Measurements from ENCODE around the gene GRB2. TPM values are rescaled to one million over a fixed set of nuclear protein-coding genes. Genes with fewer than 3 reads are reported as not detected.
"Not testable (repeated sequence)": the region's sequence is repeated elsewhere in the genome, so short reads cannot be mapped to it uniquely, and the experiment has no call there.

GRB2 gene
- total RNA-seq (113 and 198 TPM in 2 replicates), polyA plus RNA-seq (115 and 132 TPM in 2 replicates)

DNA sequence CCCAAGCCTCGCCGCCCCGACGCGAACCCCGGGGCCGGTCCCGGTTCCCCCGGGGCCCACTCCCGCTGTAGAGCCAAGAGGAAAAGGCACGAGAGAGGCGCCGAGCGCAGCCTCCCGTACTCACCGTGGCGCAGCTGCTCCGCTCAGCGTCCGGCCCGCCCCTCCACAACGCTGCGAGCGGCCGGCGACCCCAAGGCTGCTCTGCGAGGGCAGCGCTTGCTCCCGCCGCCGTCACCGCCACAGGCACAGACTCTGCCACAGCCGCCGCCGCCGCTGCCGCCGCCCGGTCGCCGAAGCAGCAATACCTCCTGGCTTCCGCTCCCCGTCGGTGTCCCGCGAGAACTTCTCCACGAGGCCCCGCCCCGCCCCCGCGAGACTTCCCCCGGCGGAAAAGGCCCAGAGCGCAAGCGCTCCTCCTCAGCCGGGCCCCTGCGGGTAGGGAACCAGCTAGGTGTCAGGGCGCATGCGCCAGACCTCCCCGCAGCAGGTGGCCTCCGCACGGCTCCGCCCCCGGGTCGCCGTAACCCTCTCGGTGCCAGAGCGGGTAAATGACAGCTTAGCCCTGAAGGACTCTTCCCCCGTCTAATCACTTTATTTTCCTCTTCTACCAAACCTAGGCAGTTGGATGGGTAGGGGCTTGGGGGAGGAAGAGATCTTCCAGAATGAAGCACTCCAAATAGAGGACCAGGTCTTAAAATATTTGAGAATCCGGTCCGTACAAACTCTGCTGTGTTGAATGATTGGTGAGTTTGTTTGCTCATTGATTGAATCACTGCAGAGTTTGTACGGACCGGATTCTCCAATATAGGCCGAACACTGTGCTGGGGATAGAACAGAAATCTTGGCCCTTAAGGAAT is at the start of gene GRB2:
GRB2 (minus strand) TSS at position 314 of the 857 bp plus-strand sequence. CDS start 12,050 bp downstream, outside the sequence.
- Histone ChIP-seq H3K27ac (peak within 1 kb of the TSS; percentile 76), H3K27me3 (no peaks in the 10 kb centered on the region), H3K36me3 (no peaks in the 10 kb centered on the region), H3K4me1 (ENCODE audit: low read depth) (peaks cover 8% of the 10 kb centered on the region), H3K4me3 (peak within 1 kb of the TSS; percentile 88), H3K9me3 (ENCODE audit: low read depth) (no peaks in the 10 kb centered on the region)
- TF ChIP-seq, protein P1, sequence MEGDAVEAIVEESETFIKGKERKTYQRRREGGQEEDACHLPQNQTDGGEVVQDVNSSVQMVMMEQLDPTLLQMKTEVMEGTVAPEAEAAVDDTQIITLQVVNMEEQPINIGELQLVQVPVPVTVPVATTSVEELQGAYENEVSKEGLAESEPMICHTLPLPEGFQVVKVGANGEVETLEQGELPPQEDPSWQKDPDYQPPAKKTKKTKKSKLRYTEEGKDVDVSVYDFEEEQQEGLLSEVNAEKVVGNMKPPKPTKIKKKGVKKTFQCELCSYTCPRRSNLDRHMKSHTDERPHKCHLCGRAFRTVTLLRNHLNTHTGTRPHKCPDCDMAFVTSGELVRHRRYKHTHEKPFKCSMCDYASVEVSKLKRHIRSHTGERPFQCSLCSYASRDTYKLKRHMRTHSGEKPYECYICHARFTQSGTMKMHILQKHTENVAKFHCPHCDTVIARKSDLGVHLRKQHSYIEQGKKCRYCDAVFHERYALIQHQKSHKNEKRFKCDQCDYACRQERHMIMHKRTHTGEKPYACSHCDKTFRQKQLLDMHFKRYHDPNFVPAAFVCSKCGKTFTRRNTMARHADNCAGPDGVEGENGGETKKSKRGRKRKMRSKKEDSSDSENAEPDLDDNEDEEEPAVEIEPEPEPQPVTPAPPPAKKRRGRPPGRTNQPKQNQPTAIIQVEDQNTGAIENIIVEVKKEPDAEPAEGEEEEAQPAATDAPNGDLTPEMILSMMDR (IDR thresholded peaks at IDR 0.05; ENCODE audit: low read depth, low read length) = no peak
- peak; percentile 97 to 98 for DNase-seq (ENCODE audit: low read depth in 1 of 2, low spot score in 1 of 2)

DNA sequence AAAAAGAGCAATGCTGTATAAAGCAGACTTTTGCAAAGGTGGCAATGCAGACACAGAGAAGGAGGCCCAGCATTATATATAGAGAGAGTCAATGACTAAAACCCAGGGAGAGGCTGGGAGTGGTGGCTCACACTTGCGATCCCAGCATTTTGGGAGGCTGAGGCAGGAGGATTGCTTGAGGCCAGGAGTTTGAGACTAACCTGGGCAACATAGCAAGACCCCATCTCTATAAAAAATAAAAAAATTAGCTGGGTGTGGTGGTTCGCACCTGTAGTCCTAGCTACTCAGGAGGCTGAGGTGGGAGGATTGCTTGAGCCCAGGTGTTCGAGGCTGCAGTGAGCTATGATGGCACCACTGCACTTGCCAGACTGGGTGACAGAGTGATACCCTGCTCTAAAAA is 49.2 kb upstream of the GRB2 start:
- not testable (repeated sequence) for H3K27ac ChIP-seq; H3K9me3 ChIP-seq (ENCODE audit: low read depth); DNase-seq (ENCODE audit: low read depth in 1 of 2, low spot score in 1 of 2); H3K27me3 ChIP-seq; H3K36me3 ChIP-seq; H3K4me3 ChIP-seq
- H3K4me1 ChIP-seq (ENCODE audit: low read depth) = peaks cover 18% of the 10 kb centered on the region

DNA sequence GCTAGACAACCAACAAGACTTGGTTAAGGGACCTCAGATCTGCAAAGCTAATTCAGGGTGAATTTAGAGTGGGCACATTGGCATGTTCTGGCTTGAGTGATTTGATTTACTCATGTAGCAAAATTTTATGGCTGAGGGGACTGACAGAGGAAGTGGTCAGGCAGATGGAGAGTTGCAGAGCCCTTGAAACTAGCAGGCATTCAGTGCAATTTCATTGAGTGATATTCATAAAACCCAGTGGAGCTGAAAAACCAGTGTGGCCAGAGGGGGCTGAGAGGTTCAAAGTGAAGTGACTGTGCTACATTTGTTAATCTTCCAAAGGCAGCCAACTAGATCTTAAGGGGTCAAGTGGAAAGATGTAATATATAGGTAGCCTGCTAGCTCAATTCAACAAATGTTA is 48.7 kb upstream of the GRB2 start:
- H3K27ac ChIP-seq = no peak overlapping the region
- TF ChIP-seq, protein P1 (IDR thresholded peaks at IDR 0.05; ENCODE audit: low read depth, low read length) = no peak
- H3K27me3 ChIP-seq = no peaks in the 10 kb centered on the region
- H3K9me3 ChIP-seq (ENCODE audit: low read depth) = no peaks in the 10 kb centered on the region
- no peaks in the 10 kb centered on the region for H3K36me3 ChIP-seq
- peaks cover 14% of the 10 kb centered on the region for H3K4me1 ChIP-seq (ENCODE audit: low read depth)
- no peak overlapping the region for H3K4me3 ChIP-seq
- no peak for DNase-seq (ENCODE audit: low read depth in 1 of 2, low spot score in 1 of 2)

DNA sequence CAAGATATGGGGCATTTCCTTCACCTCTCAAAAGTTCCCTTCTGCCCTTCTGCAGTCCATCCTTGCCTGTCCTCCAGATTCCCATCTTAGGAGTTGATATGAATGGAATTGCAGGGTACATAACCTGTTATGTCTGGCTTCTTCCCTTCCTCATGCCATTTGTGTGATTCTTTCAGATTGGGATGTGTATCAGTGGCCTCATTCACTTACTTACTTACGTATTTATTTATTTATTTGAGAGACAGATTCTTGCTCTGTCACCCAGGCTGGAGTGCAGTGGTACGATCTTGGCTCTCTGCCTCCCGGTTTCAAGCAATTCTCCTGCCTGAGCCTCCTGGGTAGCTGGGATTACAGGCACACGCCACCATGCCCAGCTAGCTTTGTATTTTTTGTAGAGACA is 44.8 kb upstream of the GRB2 start:
- Histone ChIP-seq H3K9me3 (ENCODE audit: low read depth) (no peaks in the 10 kb centered on the region), H3K4me1 (ENCODE audit: low read depth) (no peaks in the 10 kb centered on the region), H3K36me3 (no peaks in the 10 kb centered on the region), H3K27me3 (no peaks in the 10 kb centered on the region), H3K27ac (no peak overlapping the region), H3K4me3 (no peak overlapping the region)
- no peak for DNase-seq (ENCODE audit: low read depth in 1 of 2, low spot score in 1 of 2)
- TF ChIP-seq, protein P1 (IDR thresholded peaks at IDR 0.05; ENCODE audit: low read depth, low read length) = no peak

DNA sequence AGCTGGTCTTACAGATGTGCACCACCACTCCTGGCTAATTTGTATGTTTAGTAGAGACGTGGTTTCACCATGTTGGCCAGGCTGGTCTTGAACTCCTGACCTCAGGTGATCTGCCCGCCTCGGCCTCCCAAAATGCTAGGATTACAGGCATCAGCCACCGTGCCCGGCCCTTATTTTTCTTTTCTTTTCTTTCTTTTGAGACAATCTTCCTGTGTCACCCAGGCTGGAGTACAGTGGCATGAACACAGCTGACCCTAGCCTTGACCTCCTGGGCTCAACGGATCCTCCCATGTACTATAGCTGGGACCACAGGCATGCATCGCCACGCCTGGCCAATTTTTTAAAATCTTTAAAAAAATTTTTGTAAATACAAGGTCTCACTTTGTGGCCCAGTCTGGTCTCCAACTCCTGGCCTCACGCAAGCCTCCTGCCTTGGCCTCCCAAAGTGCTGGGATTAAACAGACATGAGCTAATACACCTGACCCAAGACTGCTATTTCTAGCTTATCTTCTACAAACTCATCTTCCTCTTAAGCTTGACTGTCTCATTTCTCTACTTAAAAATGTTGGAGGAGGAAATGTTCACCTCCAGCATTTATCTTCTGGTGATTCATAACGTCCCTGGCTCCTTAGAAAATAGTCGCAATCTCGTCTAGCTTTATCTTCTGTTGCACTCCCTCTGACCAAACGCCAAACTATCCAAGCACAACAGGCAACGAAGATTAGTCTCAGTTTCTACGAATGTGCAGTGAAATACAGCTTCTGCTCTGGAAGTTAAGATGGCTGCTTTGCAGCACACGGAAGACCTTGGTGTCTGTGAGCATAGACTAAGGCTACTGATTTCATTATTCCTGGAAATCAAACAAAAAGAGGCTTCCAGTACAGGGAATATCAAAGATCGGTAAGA is 42.7 kb upstream of the GRB2 start:
- no peaks in the 10 kb centered on the region for H3K9me3 ChIP-seq (ENCODE audit: low read depth)
- no peak overlapping the region for H3K4me3 ChIP-seq
- no peak overlapping the region for H3K27ac ChIP-seq
- no peaks in the 10 kb centered on the region for H3K36me3 ChIP-seq
- TF ChIP-seq, protein P1 (IDR thresholded peaks at IDR 0.05; ENCODE audit: low read depth, low read length) = no peak
- H3K4me1 ChIP-seq (ENCODE audit: low read depth) = peaks cover 5% of the 10 kb centered on the region
- no peak for DNase-seq (ENCODE audit: low read depth in 1 of 2, low spot score in 1 of 2)
- H3K27me3 ChIP-seq = no peaks in the 10 kb centered on the region

DNA sequence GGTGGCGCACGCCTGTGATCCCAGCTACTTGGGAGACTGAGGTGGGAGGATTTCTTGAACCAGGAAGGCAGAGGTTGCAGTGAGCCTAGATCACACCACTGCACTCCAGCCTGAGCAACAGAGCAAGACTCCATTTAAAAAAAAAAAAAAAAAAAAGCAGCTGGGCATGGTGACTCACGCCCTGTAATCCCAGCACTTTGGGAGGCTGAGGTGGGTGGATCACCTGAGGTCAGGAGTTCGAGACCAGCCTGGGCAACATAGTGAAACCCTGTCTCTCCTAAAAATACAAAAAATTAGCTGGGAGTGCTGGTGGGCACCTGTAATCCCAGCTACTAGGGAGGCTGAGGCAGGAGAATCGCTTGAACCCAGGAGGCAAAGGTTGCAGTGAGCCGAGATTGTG is 40.4 kb upstream of the GRB2 start:
- H3K36me3 ChIP-seq; H3K27me3 ChIP-seq; H3K4me3 ChIP-seq; DNase-seq (ENCODE audit: low read depth in 1 of 2, low spot score in 1 of 2); H3K9me3 ChIP-seq (ENCODE audit: low read depth); H3K27ac ChIP-seq: not testable (repeated sequence)
- H3K4me1 ChIP-seq (ENCODE audit: low read depth) = peaks cover 20% of the 10 kb centered on the region

Measured in cardiac muscle cell (in vitro differentiated cells and primary cell).